Stimulated activated CD8-positive, alpha-beta memory T cell treated with anti-CD3 and anti-CD28 coated beads, Interleukin-7, amount 100 ng/mL, for 1 hour (primary cell): ENCODE data around the gene PREP.

Source experiments
- DNase-seq, 2 donors: peaks; one replicate each; pipeline ENCODE4 v3.0.0-alpha.2; 2020; ENCODE audit warnings: low read depth in 2 of 2

PREP gene

DNA sequence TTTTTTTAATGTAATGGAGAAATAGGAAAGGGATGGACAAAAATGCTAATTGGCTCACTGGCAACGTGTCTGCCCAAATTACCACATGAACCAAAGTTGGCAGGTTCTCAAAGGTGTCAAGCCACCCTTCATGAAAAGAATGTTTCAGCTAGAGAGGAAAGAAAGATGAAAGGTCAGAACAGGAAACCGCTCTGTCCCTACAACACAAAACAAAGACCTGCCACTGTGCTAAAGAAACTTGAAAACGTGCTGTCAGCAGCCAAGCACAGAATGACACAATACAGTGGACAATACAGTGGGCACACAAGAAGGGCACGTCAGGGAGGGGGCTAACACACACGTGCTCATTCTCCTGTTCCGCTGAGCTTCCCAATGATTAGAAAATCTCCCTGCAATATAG is 4.9 kb downstream of the PREP start:
- DNase-seq: no peak

DNA sequence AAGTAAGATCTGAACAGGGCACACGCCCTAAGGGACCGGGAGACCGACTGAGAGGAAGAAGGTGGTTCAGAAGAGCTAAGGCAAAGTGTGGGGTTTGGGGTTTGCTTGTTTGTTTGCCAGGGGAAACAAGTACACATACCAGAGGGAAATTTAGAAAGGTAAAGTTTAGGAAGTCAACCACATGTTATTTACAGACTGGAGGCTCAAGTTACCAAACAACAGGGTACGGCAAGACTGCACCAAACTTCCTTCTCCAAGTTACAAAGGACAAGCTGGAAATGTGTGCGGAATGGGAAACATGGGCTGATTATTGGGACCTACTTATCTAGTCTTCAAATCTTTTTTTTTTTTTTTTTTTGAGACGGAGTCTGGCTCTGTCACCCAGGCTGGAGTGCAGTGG is 11.2 kb downstream of the PREP start:
- DNase-seq: no peak

DNA sequence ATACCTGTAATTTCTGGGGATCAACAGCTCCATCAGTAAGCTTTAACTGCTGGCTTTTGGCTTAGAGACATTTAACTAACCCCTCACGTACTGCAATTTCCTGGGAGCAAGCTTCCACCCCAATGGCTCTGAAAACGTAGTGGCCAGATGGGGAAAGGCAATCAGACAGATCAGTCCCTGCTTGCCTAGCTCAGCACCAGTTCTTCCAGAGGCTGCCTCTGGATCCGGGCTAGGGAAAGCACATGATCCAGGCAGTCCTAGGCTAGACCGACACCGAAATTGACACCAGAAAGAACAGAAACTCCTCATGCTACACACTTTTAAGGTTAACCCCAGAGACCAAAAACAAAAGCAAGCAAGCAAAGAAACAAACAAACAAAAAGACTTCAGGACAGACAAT is 13.3 kb downstream of the PREP start:
- no peak for DNase-seq

DNA sequence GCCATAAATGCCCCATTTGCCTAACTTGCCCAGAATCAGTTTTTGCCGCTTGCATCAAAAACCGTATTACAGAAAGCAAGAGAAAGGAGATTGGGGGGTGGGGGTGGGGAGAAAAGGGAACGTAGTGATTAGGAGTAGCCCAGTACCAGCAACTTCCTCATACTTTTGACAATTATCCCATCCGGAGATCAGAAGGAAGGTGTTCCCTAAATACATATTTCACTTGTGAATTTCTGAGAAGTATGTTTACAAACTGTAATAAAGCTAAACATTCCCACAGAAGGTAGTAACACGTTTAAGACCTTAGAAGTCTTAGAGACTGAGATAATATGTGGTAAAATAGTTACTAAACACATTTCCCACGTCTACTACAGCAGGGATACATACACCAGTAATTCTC is 14.5 kb downstream of the PREP start:
- no peak for DNase-seq

DNA sequence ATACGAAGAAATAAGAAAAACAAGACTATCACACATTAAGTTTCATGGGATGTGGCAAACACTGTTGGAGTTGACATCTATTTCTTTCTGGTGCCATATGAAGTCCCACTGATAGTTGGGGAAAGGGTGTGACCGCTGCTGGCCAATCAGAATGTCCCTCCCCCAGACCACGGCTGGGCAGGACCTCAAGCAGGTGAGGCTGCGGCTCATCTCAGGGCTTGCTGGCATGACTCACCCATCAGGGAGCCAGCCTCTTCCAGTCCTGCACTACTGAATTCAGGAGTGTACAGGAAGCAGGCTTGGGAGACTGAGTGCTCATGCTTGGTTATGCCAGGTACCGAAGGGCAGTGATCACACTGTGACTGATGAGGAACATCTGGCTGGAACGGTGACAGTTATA is 18.9 kb downstream of the PREP start:
- no peak for DNase-seq

DNA sequence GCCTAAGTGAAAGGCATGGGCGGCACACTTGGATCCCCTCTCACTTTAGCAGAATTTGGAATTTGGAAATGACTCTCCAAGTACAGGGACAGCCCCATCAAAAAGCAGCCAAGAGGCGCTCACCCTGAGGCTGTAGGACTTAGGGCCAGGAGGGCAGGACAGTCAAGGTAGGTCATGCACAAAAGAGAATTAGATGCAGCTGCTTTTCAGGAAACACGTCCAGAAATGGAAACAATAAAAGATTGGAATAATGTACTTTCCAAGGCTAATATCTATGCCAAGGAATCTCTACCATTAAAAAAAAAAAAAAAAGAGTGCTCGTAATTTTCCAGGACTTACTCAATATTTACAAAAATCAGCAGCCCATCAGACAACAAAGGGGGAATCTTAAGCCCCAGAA is 19.9 kb downstream of the PREP start:
- DNase-seq: no peak

DNA sequence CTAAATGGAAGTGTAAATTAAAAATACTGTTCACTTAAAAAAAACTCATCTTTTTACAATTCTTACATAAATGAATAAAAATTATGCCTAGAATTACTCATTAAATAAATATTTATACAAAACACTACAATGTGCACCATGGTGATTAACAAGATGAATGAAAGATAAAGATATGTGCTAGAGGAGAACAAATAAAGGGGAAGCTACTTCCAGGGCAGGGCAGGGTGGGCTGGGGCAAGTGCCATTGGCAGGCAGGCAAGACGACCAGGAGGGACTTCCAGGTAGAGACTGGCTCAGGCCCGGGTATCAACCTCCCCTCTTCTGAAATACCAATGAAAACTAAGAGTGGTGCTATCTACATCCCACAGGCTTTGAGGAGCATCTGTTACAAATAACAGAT is 20.4 kb downstream of the PREP start:
- no peak for DNase-seq

DNA sequence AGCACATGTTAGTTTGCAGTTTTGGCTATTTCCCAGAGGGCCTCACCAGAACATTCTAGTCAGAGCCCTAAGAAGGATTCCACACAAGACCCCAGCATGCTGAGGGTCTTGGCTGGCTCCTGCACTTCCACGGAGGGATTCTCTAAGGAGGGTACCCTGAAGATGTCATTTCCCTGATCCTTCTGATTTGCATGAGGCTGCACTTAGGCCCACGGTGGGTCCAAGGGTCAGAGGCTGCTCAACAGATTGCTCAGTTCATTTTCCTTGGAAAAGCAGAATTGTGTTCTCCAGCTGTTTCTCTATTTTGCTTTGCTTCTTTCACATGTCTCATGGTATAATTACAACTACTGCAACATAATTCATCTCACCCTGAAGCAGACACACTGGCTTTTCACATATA is 22.2 kb downstream of the PREP start:
- DNase-seq: no peak

DNA sequence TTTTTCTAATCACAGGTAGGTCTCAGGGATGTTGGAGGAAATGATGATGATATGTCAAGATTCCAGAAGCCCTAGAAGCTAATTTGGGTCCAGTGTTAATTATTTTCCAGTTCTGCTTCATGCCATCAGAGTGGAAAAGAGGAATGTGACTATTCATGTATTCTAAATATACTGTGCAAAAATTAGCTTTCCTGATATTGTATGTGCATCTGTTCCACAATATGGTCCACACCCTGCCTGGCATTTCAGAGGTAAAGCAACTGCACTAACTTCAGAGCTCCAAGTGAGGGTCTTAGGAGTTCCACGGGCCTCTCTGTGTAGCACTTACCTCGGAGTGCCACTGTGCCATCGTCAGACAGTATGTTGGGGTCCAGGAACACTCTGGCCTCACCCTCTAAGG is 27.1 kb downstream of the PREP start:
- DNase-seq: no peak

DNA sequence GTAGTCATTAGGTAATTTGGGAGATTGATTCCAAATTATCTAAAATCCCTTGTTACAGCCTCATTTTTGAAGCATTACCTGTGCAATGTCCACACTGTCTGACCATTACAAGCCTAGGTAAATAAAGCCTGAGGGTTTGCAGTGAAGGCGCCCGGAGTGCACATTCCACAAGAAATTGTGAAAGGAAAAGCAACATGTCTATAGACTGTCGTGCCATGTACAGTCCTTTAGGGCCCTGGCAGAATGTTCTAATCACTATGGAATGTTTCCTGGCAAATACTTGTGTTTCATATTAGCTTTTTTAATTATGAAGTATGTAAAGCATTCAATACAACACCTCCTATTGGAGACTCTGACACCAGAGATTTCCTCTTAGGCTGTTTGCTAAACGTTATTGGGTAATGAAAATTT is 28.9 kb downstream of the PREP start:
- DNase-seq: no peak

DNA sequence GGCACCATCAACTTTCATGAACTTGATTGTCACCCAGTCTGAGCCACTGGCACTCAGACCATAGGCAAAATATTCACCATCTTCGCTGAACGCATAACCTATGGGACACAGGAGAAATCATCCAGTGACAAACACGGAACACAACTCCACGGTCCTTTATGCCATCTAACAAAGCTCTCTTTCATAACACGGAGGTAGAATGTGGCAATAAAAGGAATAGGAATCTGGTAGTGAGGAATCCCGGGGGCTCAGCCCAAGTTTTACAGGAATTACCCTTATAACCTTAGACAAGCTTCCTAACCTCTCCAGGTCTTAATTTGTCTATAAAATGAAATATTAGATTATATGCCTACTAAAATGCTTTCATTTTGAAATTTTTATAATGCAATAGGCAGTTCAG is 29.4 kb downstream of the PREP start:
- DNase-seq: no peak

DNA sequence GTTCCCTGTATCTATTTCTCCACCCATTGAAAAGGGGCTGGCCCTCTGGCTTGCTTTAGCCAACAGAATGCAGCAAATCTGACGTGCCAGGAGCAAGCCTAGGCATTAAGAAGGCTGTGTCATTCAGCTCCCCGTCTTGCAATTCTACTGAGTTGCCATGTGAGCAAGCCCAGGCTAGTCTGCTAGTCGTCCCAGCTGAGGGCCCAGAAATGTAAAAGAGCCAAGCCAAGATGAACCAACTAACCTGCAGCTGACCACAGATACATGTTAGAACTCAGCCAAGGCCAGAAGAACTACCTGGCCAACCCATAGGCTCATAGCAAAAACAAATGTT is 30.1 kb downstream of the PREP start:
- no peak for DNase-seq

DNA sequence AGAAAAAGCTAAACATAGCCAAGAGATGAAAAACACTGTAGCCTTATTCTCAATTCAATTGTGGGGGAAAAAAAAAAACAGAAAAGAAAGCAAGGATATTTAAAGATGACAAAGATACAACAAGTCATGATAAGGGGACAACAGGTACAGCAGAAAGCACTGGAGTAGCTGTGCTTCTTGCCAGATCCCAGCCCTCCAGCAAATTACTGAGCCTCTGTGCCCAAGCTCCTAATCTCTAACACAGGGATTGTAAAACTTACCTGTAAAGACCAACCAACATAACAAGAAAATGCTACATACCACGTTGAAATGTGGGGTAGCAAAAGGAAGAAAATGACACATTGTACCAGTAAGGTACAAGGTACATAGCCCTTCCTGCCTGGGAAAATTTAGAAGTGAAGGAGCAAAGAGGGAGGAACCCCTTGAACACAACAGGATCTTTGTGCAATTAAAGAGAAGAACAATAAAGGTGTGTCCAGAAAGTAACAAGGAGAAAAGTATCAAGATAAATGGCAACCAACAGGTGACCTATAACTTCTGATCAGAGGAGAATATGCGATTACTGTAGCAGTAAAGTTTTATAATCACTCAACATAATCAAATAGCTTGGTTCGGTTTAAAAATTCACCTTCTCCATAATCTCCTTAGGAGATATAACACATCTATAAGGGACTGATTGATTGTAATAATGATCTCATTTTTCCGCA is 30.6 kb downstream of the PREP start:
- no peak for DNase-seq

DNA sequence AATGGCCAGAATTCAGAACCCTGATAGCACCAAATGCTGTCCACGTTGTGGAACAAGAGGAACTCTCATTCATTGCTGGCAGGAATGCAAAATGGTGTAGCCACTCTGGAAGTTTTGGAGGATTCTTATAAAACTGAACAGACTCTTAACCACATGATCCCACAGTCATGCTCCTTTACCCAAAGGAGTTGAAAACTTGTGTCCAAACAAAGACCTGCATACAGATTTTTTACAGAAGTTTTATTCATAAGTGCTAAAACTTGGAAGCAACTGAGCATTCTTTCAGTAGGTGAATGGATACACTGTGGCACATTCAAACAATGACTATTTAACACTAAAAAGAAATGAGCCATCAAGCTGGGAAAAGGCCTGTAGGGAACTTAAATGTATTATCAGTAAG is 32.5 kb downstream of the PREP start:
- no peak for DNase-seq

DNA sequence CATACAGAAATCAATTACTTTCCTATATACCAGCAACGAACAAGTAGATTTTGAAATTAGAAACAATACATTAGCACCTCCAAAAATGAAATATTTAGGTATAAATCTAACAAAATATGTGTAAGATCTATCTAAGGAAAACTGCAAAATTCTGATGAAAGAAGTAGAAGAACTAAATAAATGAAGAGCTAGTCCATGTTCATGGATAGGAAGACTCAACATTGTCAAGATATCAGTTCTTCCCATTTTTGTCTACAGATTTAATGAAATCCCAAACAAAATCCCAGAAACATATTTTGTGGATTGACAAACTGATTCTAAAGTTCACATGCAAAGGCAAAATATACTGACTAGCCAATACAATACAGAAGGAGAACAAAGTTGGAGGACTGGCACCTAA is 33.7 kb downstream of the PREP start:
- DNase-seq: no peak

DNA sequence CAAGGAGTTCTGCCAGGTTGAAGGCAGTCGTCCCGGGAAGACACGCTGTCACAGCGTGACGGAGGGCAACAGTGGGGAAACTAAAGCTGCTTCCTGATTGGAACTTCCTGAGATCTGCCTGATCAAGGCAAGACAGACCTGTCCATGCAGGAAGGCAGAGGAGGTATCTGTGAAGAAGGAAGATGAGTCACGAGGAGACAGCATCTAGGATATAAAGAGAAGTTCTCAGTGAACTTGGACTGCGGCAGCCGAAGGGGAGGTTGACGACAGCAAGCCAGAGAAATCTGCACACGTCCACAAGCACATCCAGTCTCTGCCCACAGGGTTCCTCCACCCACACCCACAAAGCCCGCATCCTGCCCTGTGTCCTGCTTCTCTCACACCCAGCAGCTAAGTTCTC is 38.6 kb downstream of the PREP start:
- DNase-seq: no peak

DNA sequence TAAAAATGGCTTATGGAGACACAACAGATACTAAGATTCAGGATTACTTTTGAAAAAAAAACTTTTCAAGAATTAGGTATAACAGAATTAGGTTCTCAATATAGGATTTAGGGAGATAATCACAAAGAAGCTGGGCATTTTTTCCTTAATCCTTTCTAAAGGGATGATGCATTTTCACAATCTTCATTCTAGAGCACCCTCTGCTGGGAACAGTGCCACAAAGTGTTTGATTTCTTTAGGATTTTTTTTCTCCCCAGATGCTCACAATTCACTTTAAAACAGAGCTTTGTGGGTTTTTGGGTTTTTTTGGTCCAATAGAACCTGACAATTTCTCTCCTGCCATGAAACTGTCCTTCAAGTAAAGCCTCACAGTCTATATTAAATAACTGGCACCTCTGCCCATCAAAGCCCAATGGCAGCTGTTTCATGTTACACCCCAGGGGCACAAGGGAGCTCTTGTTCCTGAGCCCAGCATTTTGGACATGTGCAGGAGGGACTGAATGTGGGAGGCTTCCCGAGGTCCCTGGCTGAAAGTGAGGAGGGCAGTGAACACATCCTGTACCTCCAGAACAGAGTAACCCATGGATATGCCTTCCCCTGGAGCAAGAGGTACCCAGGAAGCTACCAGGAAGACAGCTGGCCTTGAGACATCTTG is 39.7 kb downstream of the PREP start:
- no peak for DNase-seq

DNA sequence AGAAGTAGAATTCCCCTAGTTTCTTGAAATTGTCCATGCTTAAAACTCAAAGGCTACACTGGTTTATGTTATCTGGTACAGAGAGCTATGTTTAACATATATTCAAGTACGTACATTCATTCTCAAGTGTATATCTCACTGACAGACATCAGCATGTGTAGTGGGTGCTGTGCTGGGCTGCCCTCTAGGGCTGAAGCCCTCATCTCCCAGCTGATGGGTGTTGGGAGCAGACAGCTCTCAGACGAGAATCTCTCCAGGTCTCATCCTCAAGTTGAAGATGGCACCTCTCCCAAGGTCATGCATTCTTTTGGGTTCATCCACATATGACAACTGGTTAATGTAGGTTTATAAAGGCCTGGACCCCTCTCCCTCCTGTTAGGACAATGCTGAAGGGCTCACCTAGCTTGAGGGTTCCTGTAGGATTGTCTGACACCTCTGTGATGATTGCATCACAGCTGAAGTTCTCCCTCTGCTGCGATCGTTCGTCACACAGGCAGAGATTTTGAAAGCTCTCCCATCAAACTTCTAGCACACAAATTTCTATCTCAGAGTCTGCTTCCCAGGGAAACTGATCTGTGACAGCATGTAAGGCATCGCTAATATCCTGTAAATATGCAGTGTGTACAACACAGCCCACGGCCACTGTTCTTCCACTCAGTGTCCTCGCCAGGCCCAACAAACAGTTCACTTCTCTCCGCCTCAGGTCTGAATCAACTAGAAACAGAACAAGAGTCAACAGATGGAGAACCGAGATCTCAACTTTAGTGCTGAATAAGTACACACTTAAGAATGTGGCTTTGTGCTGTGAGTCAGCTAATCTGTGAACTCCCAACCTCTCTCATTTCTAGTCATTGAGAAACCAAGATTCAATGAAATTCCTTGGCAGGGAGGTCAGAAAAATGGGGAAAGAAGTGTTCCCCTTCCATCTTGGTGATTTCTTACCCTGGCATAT is 43.2 kb downstream of the PREP start:
- DNase-seq: no peak

DNA sequence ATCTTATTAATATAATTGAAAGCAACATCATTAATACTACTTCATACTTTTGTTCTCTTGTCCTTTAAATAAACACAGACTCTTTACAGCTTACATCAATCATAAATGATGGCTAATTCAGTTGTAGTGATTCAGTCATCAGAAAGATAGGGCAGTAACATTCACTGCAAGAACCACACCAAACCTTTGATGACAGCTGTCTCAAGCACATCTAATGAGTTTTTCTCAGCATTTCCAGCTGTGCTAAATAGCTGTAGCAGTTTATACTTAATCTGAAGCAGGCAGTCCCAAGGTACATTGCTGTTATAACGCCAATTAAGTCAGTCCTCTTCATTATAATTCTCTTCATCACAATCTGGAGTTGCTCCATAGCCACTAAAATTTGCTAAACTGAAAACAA is 45.7 kb downstream of the PREP start:
- no peak for DNase-seq

DNA sequence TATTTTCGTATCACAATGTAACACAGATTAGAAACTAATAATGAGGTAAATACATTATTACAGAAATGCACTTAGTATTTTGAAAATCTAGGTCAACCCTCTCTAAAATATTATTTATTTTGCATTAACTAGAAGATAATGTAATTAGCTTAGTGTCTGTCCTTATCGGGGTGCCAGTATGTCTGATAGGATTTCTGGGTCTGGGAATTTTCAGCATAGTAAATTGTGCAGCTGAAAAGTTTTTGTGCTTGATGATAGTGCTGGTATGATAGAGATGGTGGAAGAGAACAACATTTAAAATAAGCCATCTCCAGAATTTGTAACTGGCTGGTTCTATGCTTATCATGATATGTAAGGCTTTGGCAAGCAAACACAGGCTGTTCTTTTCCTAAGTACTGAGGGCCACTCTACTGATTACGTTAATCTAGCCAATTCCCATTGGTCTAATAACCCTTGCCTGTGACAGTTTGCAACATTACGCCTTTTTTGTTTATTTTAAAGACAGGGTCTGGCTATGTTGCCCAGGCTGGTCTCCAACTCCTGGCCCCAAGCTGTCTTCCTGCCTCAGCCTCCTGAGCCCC is 50.8 kb downstream of the PREP start:
- no peak for DNase-seq

DNA sequence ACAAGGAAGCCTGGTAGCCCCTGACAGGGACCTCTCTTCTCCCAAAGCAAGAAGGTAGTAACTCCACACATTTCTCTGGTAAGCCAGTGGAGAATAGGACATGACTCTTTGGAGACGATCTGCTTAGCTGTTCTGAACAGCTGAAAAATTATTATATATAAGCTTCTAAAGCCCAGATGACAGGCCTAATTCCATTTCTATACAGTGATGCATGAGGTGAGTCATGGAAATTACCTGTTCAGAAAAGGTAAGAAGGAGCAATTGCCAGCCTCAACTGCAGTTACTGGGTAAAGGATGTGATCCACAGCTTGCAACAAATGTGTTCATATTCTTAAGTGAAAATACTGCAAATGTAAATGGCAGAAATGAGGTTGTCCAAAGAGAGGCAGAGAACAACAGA is 54.0 kb downstream of the PREP start:
- no peak for DNase-seq

DNA sequence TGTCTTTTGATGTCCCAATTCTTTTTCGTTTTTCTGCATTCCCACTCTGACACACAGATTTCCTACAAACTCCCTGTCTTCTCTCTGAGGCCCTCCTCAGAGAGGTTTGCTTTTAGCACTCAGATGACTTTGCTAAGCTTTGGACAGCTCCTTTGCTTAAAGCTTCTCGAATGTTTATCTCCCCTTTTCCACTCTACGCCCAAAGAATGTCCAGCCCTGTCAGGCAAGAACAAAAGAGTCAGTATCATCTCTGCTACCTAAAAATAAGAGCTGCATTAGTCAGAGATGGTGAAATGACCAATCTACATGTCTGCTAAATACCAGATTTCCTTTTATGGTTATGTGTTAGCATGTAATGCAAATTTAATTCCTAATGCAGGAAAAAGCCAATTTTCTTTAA is 56.8 kb downstream of the PREP start:
- DNase-seq: no peak

DNA sequence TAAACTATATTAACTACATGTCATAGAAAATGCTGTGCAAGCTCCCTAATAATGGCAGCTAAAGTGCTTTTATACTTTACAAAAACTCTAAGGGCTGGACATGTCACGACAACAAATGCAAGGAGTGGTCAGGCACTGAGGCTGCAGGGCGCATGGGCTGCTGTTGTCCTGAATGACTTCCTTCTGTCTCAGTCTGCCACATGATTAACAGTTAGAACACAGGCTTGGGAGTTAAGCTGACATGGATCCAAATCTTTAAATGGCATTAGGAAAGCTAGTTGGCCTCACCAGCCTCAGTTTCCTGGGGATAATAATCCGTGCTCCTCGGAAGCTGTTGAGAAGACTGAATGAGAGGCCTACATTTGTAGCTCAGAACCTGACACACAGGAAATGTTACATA is 57.4 kb downstream of the PREP start:
- DNase-seq: no peak
